Type B pancreatic cell (in vitro differentiated cells): ENCODE results near the gene PUSL1. TPM values are rescaled to one million over a fixed set of nuclear protein-coding genes. Genes with fewer than 3 reads are reported as not detected.

ENCODE experiments used
- DNase-seq: peaks from one replicate; pipeline ENCODE4 v3.0.0; 2021; ENCODE audit warnings: mixed read lengths; ENCODE audit not compliant: unreplicated experiment; ENCODE audit errors: extremely low spot score
- H3K27ac Mint-ChIP-seq: 2 replicates; pipeline ENCODE4 v1.8.0; 2021; ENCODE audit warnings: mild to moderate bottlenecking, mixed read lengths
- H3K27me3 Mint-ChIP-seq: 2 replicates; pipeline ENCODE4 v1.8.0; 2021; ENCODE audit warnings: mixed read lengths
- H3K36me3 Mint-ChIP-seq: 2 replicates; pipeline ENCODE4 v1.8.0; 2021; ENCODE audit warnings: mixed read lengths
- H3K4me1 Mint-ChIP-seq: one replicate; pipeline ENCODE4 v1.8.0; 2021; ENCODE audit warnings: mixed read lengths; ENCODE audit not compliant: unreplicated experiment
- H3K4me3 Mint-ChIP-seq: 2 replicates; pipeline ENCODE4 v1.8.0; 2021; ENCODE audit warnings: mild to moderate bottlenecking, mixed read lengths
- H3K9me3 Mint-ChIP-seq: 2 replicates; pipeline ENCODE4 v1.8.0; 2021; ENCODE audit warnings: mixed read lengths
- total RNA-seq: library from RNA; stranded (reverse); gene quantifications from 2 replicates; pipeline ENCODE4 v1.2.1, GENCODE V29; 2021; ENCODE audit warnings: low replicate concordance
- TF ChIP-seq, protein P1 (sequence below): fragments of 200-600 bp; sonication (generic); conservative IDR thresholded peaks from 2 replicates; pipeline ENCODE4 v1.5.0; 2021; ENCODE audit warnings: antibody characterized with exemption, mild to moderate bottlenecking

PUSL1 gene
- total RNA-seq, 1 donor from 2014 or later: 20.4 TPM

DNA sequence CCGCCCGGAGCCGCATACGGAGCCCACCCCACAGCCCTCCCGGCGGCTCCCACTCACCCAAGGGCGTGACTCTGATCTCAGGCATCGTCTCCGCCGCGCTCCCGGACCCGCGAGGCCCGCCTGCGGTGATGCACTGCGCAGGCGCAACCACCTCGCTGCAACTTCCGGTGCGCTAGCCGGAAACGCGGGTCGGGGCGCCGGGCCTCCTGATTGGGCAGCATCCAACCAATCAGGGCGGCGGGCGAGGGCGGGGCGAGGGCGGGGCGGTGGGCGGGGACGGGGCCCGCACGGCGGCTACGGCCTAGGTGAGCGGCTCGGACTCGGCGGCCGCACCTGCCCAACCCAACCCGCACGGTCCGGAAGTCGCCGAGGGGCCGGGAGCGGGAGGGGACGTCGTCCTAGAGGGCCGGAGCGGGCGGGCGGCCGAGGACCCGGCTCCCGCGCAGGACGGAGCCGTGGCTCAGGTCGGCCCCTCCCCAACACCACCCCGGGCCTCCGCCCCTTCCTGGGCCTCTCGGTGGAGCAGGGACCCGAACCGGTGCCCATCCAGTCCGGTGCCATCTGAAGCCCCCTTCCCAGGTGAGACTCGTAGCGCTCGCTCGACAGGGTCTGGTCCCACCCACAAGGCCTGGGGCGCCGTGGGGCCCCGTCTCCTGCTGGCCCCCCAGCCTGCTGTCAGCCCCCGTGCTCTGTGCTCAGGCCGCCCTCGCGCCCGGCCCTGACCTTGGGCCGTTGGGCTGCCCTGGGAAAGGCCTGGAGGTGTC, 16.3 kb downstream of the PUSL1 start, which contains the start of the genes CPTP and INTS11:
Gene CPTP, plus strand, starts transcription at position 279 of the 764 bp plus-strand sequence. CDS start 2,109 bp downstream, outside the sequence.
Gene INTS11, minus strand, starts transcription at position 137 of the 764 bp plus-strand sequence. Its CDS starts 52 bp downstream, at position 85.
- Mint-ChIP-seq H3K27ac (peak within 1 kb of the TSS; percentile 85), H3K36me3 (no peaks in the 10 kb centered on the region), H3K4me1 (peaks cover 11% of the 10 kb centered on the region), H3K9me3 (no peaks in the 10 kb centered on the region), H3K4me3 (peak within 1 kb of the TSS; percentile 92), H3K27me3 (no peaks in the 10 kb centered on the region)
- TF ChIP-seq, protein P1, sequence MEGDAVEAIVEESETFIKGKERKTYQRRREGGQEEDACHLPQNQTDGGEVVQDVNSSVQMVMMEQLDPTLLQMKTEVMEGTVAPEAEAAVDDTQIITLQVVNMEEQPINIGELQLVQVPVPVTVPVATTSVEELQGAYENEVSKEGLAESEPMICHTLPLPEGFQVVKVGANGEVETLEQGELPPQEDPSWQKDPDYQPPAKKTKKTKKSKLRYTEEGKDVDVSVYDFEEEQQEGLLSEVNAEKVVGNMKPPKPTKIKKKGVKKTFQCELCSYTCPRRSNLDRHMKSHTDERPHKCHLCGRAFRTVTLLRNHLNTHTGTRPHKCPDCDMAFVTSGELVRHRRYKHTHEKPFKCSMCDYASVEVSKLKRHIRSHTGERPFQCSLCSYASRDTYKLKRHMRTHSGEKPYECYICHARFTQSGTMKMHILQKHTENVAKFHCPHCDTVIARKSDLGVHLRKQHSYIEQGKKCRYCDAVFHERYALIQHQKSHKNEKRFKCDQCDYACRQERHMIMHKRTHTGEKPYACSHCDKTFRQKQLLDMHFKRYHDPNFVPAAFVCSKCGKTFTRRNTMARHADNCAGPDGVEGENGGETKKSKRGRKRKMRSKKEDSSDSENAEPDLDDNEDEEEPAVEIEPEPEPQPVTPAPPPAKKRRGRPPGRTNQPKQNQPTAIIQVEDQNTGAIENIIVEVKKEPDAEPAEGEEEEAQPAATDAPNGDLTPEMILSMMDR: no peak
- peak; percentile 98 for DNase-seq

DNA sequence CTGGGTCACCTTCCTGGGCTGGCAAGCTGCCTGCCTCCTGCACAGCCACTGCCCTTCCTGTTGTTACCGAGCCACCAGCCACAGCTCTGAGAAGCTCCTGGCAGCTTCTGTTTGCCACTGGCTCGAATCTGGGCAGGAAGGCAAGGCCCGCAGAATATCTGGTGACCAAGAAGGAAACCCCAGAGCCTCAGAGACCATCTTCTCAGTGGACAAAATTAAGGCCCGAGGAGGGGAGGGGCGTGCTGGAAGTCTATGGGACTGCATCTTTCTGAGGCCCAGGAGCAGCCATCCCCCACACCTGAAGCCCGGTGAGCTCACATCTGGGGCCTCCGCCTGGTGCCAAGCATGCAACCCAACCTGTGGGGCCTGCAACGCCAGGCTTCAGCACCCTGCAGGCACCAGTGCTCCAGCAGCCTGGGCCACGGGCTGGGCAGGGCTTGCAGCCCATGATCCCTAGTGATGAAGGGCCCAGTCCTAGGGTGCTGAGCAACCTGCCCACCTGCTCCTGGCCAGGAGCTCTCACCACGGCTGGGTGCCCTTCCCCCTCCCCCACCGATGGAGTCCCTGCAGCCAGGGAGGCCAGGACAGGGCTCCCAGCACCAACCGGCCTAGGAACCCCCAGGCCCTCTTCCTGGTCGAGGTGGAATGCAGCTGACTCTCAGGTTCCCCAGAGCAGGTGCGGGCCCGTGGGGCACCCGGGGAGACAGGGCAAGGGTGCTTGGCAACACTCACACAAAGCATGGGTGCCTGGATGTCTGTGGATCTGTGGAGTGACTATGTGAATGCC, 17.1 kb downstream of the PUSL1 start:
- no peak for DNase-seq
- H3K4me1 Mint-ChIP-seq: peaks cover 11% of the 10 kb centered on the region
- H3K4me3 Mint-ChIP-seq: peak overlapping the region; percentile 82
- H3K27ac Mint-ChIP-seq: peak overlapping the region; percentile 64
- H3K36me3 Mint-ChIP-seq: no peaks in the 10 kb centered on the region
- H3K9me3 Mint-ChIP-seq: no peaks in the 10 kb centered on the region
- no peaks in the 10 kb centered on the region for H3K27me3 Mint-ChIP-seq
- TF ChIP-seq, protein P1: no peak

DNA sequence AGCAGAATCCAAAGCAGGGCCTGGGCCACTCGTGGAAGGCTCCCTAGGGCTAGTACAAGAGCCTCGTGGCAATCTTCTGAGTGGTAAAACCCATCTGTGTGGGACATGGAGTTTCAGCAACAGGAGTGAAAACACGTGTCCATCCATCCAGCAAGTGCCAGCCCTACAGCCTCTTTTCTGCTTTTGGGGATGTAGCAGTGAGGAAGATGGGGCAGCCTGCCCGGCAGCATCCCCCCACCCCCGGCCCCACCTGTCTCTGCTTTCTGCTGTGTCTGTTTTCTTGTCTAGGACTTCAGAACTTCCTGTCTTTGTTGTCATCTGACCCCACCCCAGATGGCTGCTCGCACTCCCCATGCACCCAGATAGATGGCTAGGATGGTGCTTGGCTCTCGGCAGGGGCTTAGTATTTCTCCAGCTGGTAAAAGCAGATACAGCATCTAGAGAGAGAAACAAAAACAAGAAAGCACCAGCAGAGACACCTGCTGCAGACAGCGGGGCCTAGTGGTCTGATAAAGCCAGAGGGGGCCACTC, 17.7 kb downstream of the PUSL1 start:
- Mint-ChIP-seq H3K27me3 (no peaks in the 10 kb centered on the region), H3K4me3 (peak overlapping the region; percentile 82), H3K4me1 (peaks cover 11% of the 10 kb centered on the region), H3K9me3 (no peaks in the 10 kb centered on the region), H3K36me3 (no peaks in the 10 kb centered on the region), H3K27ac (peak overlapping the region; percentile 31)
- DNase-seq: no peak
- TF ChIP-seq, protein P1: no peak

DNA sequence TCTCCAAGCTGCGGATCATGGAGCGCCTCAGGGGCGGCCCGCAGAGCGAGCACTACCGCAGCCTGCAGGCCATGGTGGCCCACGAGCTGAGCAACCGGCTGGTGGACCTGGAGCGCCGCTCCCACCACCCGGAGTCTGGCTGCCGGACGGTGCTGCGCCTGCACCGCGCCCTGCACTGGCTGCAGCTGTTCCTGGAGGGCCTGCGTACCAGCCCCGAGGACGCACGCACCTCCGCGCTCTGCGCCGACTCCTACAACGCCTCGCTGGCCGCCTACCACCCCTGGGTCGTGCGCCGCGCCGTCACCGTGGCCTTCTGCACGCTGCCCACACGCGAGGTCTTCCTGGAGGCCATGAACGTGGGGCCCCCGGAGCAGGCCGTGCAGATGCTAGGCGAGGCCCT, 18.9 kb downstream of the PUSL1 start:
- H3K4me1 Mint-ChIP-seq: peaks cover 8% of the 10 kb centered on the region
- no peak for DNase-seq
- H3K4me3 Mint-ChIP-seq: peak overlapping the region; percentile 65
- TF ChIP-seq, protein P1: no peak
- H3K9me3 Mint-ChIP-seq: no peaks in the 10 kb centered on the region
- H3K27ac Mint-ChIP-seq: no peak overlapping the region
- H3K27me3 Mint-ChIP-seq: no peaks in the 10 kb centered on the region
- H3K36me3 Mint-ChIP-seq: no peaks in the 10 kb centered on the region

DNA sequence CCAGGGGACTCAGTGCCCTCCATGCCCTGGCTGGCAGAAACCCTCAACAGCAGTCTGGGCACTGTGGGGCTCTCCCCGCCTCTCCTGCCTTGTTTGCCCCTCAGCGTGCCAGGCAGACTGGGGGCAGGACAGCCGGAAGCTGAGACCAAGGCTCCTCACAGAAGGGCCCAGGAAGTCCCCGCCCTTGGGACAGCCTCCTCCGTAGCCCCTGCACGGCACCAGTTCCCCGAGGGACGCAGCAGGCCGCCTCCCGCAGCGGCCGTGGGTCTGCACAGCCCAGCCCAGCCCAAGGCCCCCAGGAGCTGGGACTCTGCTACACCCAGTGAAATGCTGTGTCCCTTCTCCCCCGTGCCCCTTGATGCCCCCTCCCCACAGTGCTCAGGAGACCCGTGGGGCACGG, 19.9 kb downstream of the PUSL1 start:
- Mint-ChIP-seq H3K4me1 (peaks cover 5% of the 10 kb centered on the region), H3K27ac (no peak overlapping the region), H3K4me3 (no peak overlapping the region), H3K9me3 (no peaks in the 10 kb centered on the region), H3K36me3 (no peaks in the 10 kb centered on the region), H3K27me3 (no peaks in the 10 kb centered on the region)
- TF ChIP-seq, protein P1: no peak
- DNase-seq: no peak
